HUDEP-2 (cell line): ENCODE measurements around the gene COL20A1.
"Not testable (repeated sequence)": the region's sequence is repeated elsewhere in the genome, so short reads cannot be mapped to it uniquely, and the experiment has no call there.

Experiments used
- DNase-seq, 76 experiments: peaks; one replicate each; lab custom pipeline; 2025; ENCODE audit not compliant: unreplicated experiment in 76 of 76; lab: John Stamatoyannopoulos, UW

Gene COL20A1

GRCh38 chr20:63329331-63330083 lies 36.5 kb downstream of the COL20A1 start:
- DNase-seq: no peak

- DNase-seq: no peak
Observed at GRCh38 chr20:63330084-63330760, 37.2 kb downstream of the COL20A1 start.

GRCh38 chr20:63330940-63331339 lies 38.0 kb downstream of the COL20A1 start:
- DNase-seq: no peak

- DNase-seq: no peak
Observed at GRCh38 chr20:63331741-63332400, 38.9 kb downstream of the COL20A1 start.

- DNase-seq: no peak
Observed at GRCh38 chr20:63332488-63333240, 39.7 kb downstream of the COL20A1 start.

- no peak for DNase-seq
Observed at GRCh38 chr20:63333241-63333836, 40.4 kb downstream of the COL20A1 start.

GRCh38 chr20:63334356-63334755 lies 41.4 kb downstream of the COL20A1 start:
- no peak for DNase-seq

- not testable (repeated sequence) for DNase-seq
Observed at GRCh38 chr20:63335060-63335459, 42.1 kb downstream of the COL20A1 start.

GRCh38 chr20:63335711-63336110 lies 42.7 kb downstream of the COL20A1 start:
- DNase-seq: no peak

GRCh38 chr20:63336232-63336752 lies 43.3 kb downstream of the COL20A1 start:
- DNase-seq: no peak

- DNase-seq: no peak
Observed at GRCh38 chr20:63337786-63338420, 44.9 kb downstream of the COL20A1 start.

GRCh38 chr20:63339154-63340094 lies 46.4 kb downstream of the COL20A1 start:
- DNase-seq: not testable (repeated sequence)

GRCh38 chr20:63340158-63340688 lies 47.2 kb downstream of the COL20A1 start:
- DNase-seq: not testable (repeated sequence)

- DNase-seq: no peak
Observed at GRCh38 chr20:63342561-63343459, 49.8 kb downstream of the COL20A1 start.

GRCh38 chr20:63343460-63344445 lies 50.8 kb downstream of the COL20A1 start:
- no peak for DNase-seq

GRCh38 chr20:63344616-63345327 lies 51.8 kb downstream of the COL20A1 start:
- no peak for DNase-seq
